B cell (primary cell): ENCODE results near the gene CRB1.

ENCODE experiments used
- CTCF ChIP-seq: fragments of 200-600 bp; IDR thresholded peaks from one replicate; pipeline ENCODE4 v1.8.0; 2022; ENCODE audit warnings: antibody characterized with exemption, mild to moderate bottlenecking
- EZH2 ChIP-seq: IDR thresholded peaks from 2 replicates; pipeline ENCODE4 v1.6.1; 2012; ENCODE audit warnings: borderline replicate concordance, low read depth, mild to moderate bottlenecking, moderate library complexity, low read length; ENCODE audit not compliant: insufficient read depth, poor library complexity, severe bottlenecking

GRCh38 chr1:197465528-197466327, 197.7 kb downstream of the CRB1 start:
- TF ChIP-seq CTCF: no peak
- no peak for TF ChIP-seq EZH2
